HepG2 (cell line): Measurements from ENCODE around the gene CRADD. TPM values are rescaled to one million over a fixed set of nuclear protein-coding genes. Genes with fewer than 3 reads are reported as not detected.

Experiments used
- ATAC-seq: fragments of 200-7000 bp; cut with Tn5 transposase; 3 replicates; pipeline ENCODE4 v1.9.1; 2020; ENCODE audit warnings: mild to moderate bottlenecking, moderate library complexity
- BruUV-seq: library from RNA; stranded (reverse); fragments of 400-500 nt; replicated peaks from 2 replicates; lab custom pipeline; 2021; lab: Mats Ljungman, UMichigan
- CTCF ChIA-PET: fragments of 300-600 bp; formaldehyde crosslinking; extraction: SDS; loops from one replicate; lab custom pipeline; 2021; ENCODE audit warnings: low total read pairs, inconsistent platforms, low intra/inter-chr PET ratio; lab: Yijun Ruan, JAX
- POLR2A ChIA-PET: fragments of 350-600 bp; sonication (Branson Sonifier 250); formaldehyde crosslinking; loops from one replicate; lab custom pipeline; 2020; ENCODE audit warnings: antibody characterized with exemption, inconsistent platforms; lab: Yijun Ruan, JAX
- DNase-seq: peaks from one replicate; pipeline ENCODE4 v3.0.0-alpha.2; 2015; ENCODE audit warnings: low spot score
- FAIRE-seq: peaks from 3 replicates; lab custom pipeline; 2011; peaks lifted over from hg19 to GRCh38; lab: Jason Lieb, UNC
- H2AFZ ChIP-seq: one replicate; pipeline ENCODE4 v1.6.1; 2011; ENCODE audit warnings: low read length, inconsistent platforms
- H3K27ac ChIP-seq: fragments of 300-600 bp; 3 replicates; pipeline ENCODE4 v1.8.0; 2011; ENCODE audit warnings: mixed run types, mild to moderate bottlenecking, mixed read lengths, low read length, inconsistent platforms; ENCODE audit not compliant: insufficient read depth; ENCODE audit errors: extremely low read length
- H3K27me3 ChIP-seq, 2 experiments: fragments of 200-600 bp in 1 of 2; 2 replicates in 1 of 2; 3 replicates in 1 of 2; pipeline versions ENCODE4 v1.6.0 to v1.8.0; 2011; ENCODE audit warnings: low read length in 2 of 2, mild to moderate bottlenecking in 2 of 2, moderate library complexity in 2 of 2, inconsistent platforms in 1 of 2; ENCODE audit not compliant: insufficient read depth in 2 of 2, control insufficient read depth in 1 of 2
- H3K36me3 ChIP-seq, 2 experiments: fragments of 200-600 bp in 1 of 2; replicated peaks in 1 of 2; 2 replicates in 1 of 2; 3 replicates in 1 of 2; pipeline versions ENCODE4 v1.5.1 to v1.8.0; 2011; ENCODE audit warnings: low read length in 2 of 2, inconsistent platforms in 1 of 2; ENCODE audit not compliant: insufficient read depth in 2 of 2, control insufficient read depth in 1 of 2
- H3K4me1 ChIP-seq: 2 replicates; pipeline ENCODE4 v1.5.1; 2012; ENCODE audit warnings: low read length, inconsistent platforms; ENCODE audit not compliant: insufficient read depth
- H3K4me2 ChIP-seq: 2 replicates; pipeline ENCODE4 v1.6.0; 2011; ENCODE audit warnings: low read depth, low read length, inconsistent platforms
- H3K4me3 ChIP-seq, 3 experiments: fragments of 200-600 bp in 1 of 3; sonication (generic), shearing (Covaris generic) in 1 of 3; replicated peaks in 1 of 3; 2 replicates each; pipeline ENCODE4 v1.5.1; 2011 to 2016; ENCODE audit warnings: low read length in 3 of 3, inconsistent platforms in 2 of 3, low read depth in 2 of 3, mild to moderate bottlenecking in 2 of 3, control low read depth in 1 of 3, mixed read lengths in 1 of 3; ENCODE audit not compliant: insufficient read depth in 1 of 3
- H3K79me2 ChIP-seq: one replicate; pipeline ENCODE4 v1.6.1; 2011; ENCODE audit warnings: low read length, inconsistent platforms; ENCODE audit not compliant: insufficient read depth
- H3K9ac ChIP-seq: 2 replicates; pipeline ENCODE4 v1.6.0; 2011; ENCODE audit warnings: mild to moderate bottlenecking, low read depth, low read length, inconsistent platforms; ENCODE audit not compliant: insufficient read depth
- H3K9me3 ChIP-seq: 2 replicates; pipeline ENCODE4 v1.5.1; 2012; ENCODE audit warnings: mild to moderate bottlenecking, low read length
- H4K20me1 ChIP-seq: 2 replicates; pipeline ENCODE4 v1.6.0; 2011; ENCODE audit warnings: inconsistent platforms, mild to moderate bottlenecking, low read length, moderate library complexity; ENCODE audit not compliant: insufficient read depth
- E2F2 ChIP-seq: sonication (generic); formaldehyde crosslinking; IDR thresholded peaks from 2 replicates; pipeline ENCODE4 v1.4.0; 2020; ENCODE audit warnings: missing genetic modification reagents, borderline replicate concordance
- GTF2F1 ChIP-seq: fragments of 150-350 bp; IDR thresholded peaks from 2 replicates; pipeline ENCODE4 v1.6.1; 2014; ENCODE audit warnings: low read length
- HDAC2 ChIP-seq: sonication (generic); formaldehyde crosslinking; IDR thresholded peaks from 2 replicates; pipeline ENCODE4 v1.4.0; 2020; ENCODE audit warnings: missing genetic modification reagents
- NFE2 ChIP-seq: sonication (generic); formaldehyde crosslinking; IDR thresholded peaks from 2 replicates; pipeline ENCODE4 v1.4.0; 2020; ENCODE audit warnings: missing genetic modification reagents
- SOX5 ChIP-seq: IDR thresholded peaks from 2 replicates; pipeline ENCODE4 v1.6.1; 2016; ENCODE audit warnings: borderline replicate concordance
- SOX6 ChIP-seq, 2 experiments: fragments of 450-650 bp in 1 of 2; sonication (generic) in 1 of 2; formaldehyde crosslinking in 1 of 2; IDR thresholded peaks; 2 replicates each; pipeline versions ENCODE4 v1.4.0 to v1.6.1; 2017 to 2020; ENCODE audit warnings: antibody characterized with exemption in 1 of 2, mild to moderate bottlenecking in 1 of 2, missing genetic modification reagents in 1 of 2
- ZFP37 ChIP-seq: sonication (generic); formaldehyde crosslinking; IDR thresholded peaks from 2 replicates; pipeline ENCODE4 v1.4.0; 2020; ENCODE audit warnings: missing genetic modification reagents, borderline replicate concordance
- ZFP62 ChIP-seq: sonication (generic); formaldehyde crosslinking; IDR thresholded peaks from 2 replicates; pipeline ENCODE4 v1.4.0; 2020; ENCODE audit warnings: missing genetic modification reagents
- ZNF546 ChIP-seq: sonication (generic); formaldehyde crosslinking; conservative IDR thresholded peaks from 2 replicates; pipeline ENCODE4 v1.8.1; 2023; ENCODE audit warnings: mild to moderate bottlenecking, missing genetic modification reagents
- in situ Hi-C: cut with HindIII; loops from 2 replicates; pipeline ENCODE4 v1.10.0; 2017; ENCODE audit warnings: low pct_unique_long_range_greater_than_20kb; ENCODE audit not compliant: extremely low pct_ligation_motif_present
- intact Hi-C: fragments of 100-400 bp; cut with micrococcal nuclease; formaldehyde crosslinking; loops from one replicate; pipeline ENCODE4 v1.10.0; 2022; ENCODE audit not compliant: unreplicated experiment
- polyA plus RNA-seq, 8 experiments: library from polyadenylated mRNA; depleted of rRNA in 3 of 8; stranded (reverse) in 7 of 8; unstranded in 1 of 8; fragments of >200 nt; fragmentation: Illumina TruSeq in 4 of 8; extraction: Trizol in 4 of 8; gene quantifications; 2 replicates each; pipeline versions ENCODE4 v1.2.1 to v1.2.3, GENCODE V29; 2011 to 2016; ENCODE audit warnings: low read depth in 4 of 8, missing spikeins in 1 of 8, mixed read lengths in 1 of 8; ENCODE audit not compliant: insufficient read depth in 1 of 8
- total RNA-seq, 5 experiments: library from RNA; depleted of rRNA; stranded (reverse); fragments of >200 nt; fragmentation: Illumina TruSeq; extraction: Trizol; gene quantifications; 2 replicates each; pipeline ENCODE4 v1.2.3, GENCODE V29; 2016; ENCODE audit warnings: low read depth in 1 of 5
- TF ChIP-seq, protein P1 (sequence below): sonication (generic); formaldehyde crosslinking; IDR thresholded peaks from 2 replicates; pipeline ENCODE4 v1.8.0; 2022; ENCODE audit warnings: mild to moderate bottlenecking, missing genetic modification reagents; ENCODE audit not compliant: insufficient replicate concordance
- TF ChIP-seq, protein P2 (sequence below): sonication (generic); formaldehyde crosslinking; IDR thresholded peaks from 2 replicates; pipeline ENCODE4 v1.8.1; 2022; ENCODE audit warnings: mild to moderate bottlenecking, missing genetic modification reagents
- TF ChIP-seq, protein P3 (sequence below): IDR thresholded peaks from 2 replicates; pipeline ENCODE4 v1.6.1; 2016; ENCODE audit warnings: low read depth
- TF ChIP-seq, protein P4 (sequence below): sonication (generic); formaldehyde crosslinking; IDR thresholded peaks from 2 replicates; pipeline ENCODE4 v1.5.0; 2020; ENCODE audit warnings: missing genetic modification reagents
- TF ChIP-seq, protein P5 (sequence below): sonication (generic); formaldehyde crosslinking; IDR thresholded peaks from 2 replicates; pipeline ENCODE4 v1.9.0; 2021; ENCODE audit warnings: missing genetic modification reagents, mild to moderate bottlenecking, borderline replicate concordance

CRADD gene
- total and polyA plus RNA-seq, 2 of the 13 experiments (the other 11 are each of a cell fraction or from before 2014, with no cell fraction given) = 12.4 to 18.8 TPM

DNA sequence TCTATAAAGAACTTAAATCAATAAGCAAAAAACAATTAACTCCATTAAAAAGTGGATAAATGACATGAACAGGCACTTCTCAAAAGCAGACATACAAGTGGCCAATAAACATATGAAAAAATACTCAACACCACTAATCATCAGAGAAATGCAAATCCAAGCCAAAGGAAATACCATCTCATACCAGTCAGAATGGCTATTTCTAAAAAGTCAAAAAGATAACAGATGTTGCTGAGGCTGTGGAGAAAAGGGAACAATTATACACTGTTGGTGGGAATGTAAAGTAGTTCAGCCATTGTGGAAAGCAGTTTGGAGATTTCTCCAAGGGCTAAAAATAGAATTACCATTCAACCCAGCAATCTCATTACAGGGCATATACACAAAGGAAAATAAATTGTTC lies 236.7 kb downstream of the CRADD start:
- Histone ChIP-seq H3K27me3 (no peaks in the 10 kb centered on the region), H3K4me3 (no peak overlapping the region), H3K36me3 (no peaks in the 10 kb centered on the region), H4K20me1 (no peaks in the 10 kb centered on the region), H3K9me3 (no peaks in the 10 kb centered on the region), H3K79me2 (no peaks in the 10 kb centered on the region), H2AFZ (no peak overlapping the region), H3K27ac (no peak overlapping the region), H3K4me2 (no peak overlapping the region), H3K9ac (no peak overlapping the region), H3K4me1 (no peaks in the 10 kb centered on the region)
- intact Hi-C loops = no loop called here
- ATAC-seq = no peak
- no peak for FAIRE-seq
- POLR2A ChIA-PET = no interaction called here
- TF ChIP-seq, protein P1, sequence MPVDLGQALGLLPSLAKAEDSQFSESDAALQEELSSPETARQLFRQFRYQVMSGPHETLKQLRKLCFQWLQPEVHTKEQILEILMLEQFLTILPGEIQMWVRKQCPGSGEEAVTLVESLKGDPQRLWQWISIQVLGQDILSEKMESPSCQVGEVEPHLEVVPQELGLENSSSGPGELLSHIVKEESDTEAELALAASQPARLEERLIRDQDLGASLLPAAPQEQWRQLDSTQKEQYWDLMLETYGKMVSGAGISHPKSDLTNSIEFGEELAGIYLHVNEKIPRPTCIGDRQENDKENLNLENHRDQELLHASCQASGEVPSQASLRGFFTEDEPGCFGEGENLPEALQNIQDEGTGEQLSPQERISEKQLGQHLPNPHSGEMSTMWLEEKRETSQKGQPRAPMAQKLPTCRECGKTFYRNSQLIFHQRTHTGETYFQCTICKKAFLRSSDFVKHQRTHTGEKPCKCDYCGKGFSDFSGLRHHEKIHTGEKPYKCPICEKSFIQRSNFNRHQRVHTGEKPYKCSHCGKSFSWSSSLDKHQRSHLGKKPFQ = no peak
- TF ChIP-seq NFE2 = no peak
- TF ChIP-seq ZNF546 (CRISPR knock-in tag) = no peak
- TF ChIP-seq, protein P2, sequence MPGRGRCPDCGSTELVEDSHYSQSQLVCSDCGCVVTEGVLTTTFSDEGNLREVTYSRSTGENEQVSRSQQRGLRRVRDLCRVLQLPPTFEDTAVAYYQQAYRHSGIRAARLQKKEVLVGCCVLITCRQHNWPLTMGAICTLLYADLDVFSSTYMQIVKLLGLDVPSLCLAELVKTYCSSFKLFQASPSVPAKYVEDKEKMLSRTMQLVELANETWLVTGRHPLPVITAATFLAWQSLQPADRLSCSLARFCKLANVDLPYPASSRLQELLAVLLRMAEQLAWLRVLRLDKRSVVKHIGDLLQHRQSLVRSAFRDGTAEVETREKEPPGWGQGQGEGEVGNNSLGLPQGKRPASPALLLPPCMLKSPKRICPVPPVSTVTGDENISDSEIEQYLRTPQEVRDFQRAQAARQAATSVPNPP (CRISPR knock-in tag) = no peak
- TF ChIP-seq SOX5 (CRISPR knock-in tag) = no peak
- no peak for TF ChIP-seq SOX6 (IDR thresholded peaks at IDR 0.05)
- no peak for TF ChIP-seq SOX6 (CRISPR knock-in tag; IDR thresholded peaks at IDR 0.05)
- TF ChIP-seq, protein P3, sequence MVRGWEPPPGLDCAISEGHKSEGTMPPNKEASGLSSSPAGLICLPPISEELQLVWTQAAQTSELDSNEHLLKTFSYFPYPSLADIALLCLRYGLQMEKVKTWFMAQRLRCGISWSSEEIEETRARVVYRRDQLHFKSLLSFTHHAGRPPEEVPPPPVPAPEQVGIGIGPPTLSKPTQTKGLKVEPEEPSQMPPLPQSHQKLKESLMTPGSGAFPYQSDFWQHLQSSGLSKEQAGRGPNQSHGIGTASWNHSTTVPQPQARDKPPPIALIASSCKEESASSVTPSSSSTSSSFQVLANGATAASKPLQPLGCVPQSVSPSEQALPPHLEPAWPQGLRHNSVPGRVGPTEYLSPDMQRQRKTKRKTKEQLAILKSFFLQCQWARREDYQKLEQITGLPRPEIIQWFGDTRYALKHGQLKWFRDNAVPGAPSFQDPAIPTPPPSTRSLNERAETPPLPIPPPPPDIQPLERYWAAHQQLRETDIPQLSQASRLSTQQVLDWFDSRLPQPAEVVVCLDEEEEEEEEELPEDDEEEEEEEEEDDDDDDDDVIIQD (CRISPR knock-in tag) = no peak
- TF ChIP-seq, protein P4, sequence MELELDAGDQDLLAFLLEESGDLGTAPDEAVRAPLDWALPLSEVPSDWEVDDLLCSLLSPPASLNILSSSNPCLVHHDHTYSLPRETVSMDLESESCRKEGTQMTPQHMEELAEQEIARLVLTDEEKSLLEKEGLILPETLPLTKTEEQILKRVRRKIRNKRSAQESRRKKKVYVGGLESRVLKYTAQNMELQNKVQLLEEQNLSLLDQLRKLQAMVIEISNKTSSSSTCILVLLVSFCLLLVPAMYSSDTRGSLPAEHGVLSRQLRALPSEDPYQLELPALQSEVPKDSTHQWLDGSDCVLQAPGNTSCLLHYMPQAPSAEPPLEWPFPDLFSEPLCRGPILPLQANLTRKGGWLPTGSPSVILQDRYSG (CRISPR knock-in tag) = no peak
- TF ChIP-seq HDAC2 (CRISPR knock-in tag) = no peak
- TF ChIP-seq ZFP62 (CRISPR knock-in tag) = no peak
- TF ChIP-seq E2F2 (CRISPR knock-in tag) = no peak
- TF ChIP-seq ZFP37 (CRISPR knock-in tag) = no peak
- TF ChIP-seq, protein P5, sequence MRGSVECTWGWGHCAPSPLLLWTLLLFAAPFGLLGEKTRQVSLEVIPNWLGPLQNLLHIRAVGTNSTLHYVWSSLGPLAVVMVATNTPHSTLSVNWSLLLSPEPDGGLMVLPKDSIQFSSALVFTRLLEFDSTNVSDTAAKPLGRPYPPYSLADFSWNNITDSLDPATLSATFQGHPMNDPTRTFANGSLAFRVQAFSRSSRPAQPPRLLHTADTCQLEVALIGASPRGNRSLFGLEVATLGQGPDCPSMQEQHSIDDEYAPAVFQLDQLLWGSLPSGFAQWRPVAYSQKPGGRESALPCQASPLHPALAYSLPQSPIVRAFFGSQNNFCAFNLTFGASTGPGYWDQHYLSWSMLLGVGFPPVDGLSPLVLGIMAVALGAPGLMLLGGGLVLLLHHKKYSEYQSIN (CRISPR knock-in tag) = no peak
- TF ChIP-seq GTF2F1 = no peak
- CTCF ChIA-PET = no interaction called here
- BruUV-seq = no TSS peak
- in situ Hi-C loops = no loop called here
- no peak for DNase-seq
